HEK293 (cell line): ENCODE results near the gene SLC2A4RG.

Experiments used
- KLF9 ChIP-seq: fragments of 450-650 bp; formaldehyde crosslinking; IDR thresholded peaks from 2 replicates; pipeline ENCODE4 v1.5.1; 2016; ENCODE audit warnings: missing biosample characterization, missing genetic modification characterization, low read depth
- SALL2 ChIP-seq: fragments of 450-650 bp; formaldehyde crosslinking; IDR thresholded peaks from 2 replicates; pipeline ENCODE4 v1.5.0; 2017; ENCODE audit warnings: missing biosample characterization, mild to moderate bottlenecking, missing genetic modification characterization, borderline replicate concordance
- TCF7L2 ChIP-seq: IDR thresholded peaks from 2 replicates; pipeline ENCODE4 v1.6.1; 2011; ENCODE audit warnings: low read depth, mild to moderate bottlenecking, inconsistent platforms, low read length, moderate library complexity, borderline replicate concordance
- ZNF114 ChIP-seq: fragments of 450-650 bp; formaldehyde crosslinking; IDR thresholded peaks from 2 replicates; pipeline ENCODE4 v1.5.0; 2017; ENCODE audit warnings: missing biosample characterization, missing genetic modification characterization
- ZNF239 ChIP-seq: fragments of 450-650 bp; formaldehyde crosslinking; IDR thresholded peaks from 2 replicates; pipeline ENCODE4 v1.5.1; 2016; ENCODE audit warnings: missing biosample characterization, missing genetic modification characterization
- ZNF274 ChIP-seq, 2 experiments: fragments of 200-500 bp in 1 of 2; fragments of 450-650 bp in 1 of 2; sonication (Bioruptor generic) in 1 of 2; formaldehyde crosslinking in 1 of 2; IDR thresholded peaks; 2 replicates each; pipeline versions ENCODE4 v1.5.1 to v1.6.1; 2014 to 2016; ENCODE audit warnings: borderline replicate concordance in 1 of 2, inconsistent platforms in 1 of 2, low read length in 1 of 2, missing biosample characterization in 1 of 2, missing genetic modification characterization in 1 of 2
- ZNF292 ChIP-seq: fragments of 450-650 bp; formaldehyde crosslinking; IDR thresholded peaks from 2 replicates; pipeline ENCODE4 v1.5.1; 2016; ENCODE audit warnings: low read depth, missing biosample characterization, missing genetic modification characterization, borderline replicate concordance
- ZNF404 ChIP-seq: fragments of 450-650 bp; formaldehyde crosslinking; IDR thresholded peaks from 2 replicates; pipeline ENCODE4 v1.5.1; 2017; ENCODE audit warnings: missing biosample characterization, missing genetic modification characterization
- ZNF48 ChIP-seq: fragments of 450-650 bp; formaldehyde crosslinking; IDR thresholded peaks from 2 replicates; pipeline ENCODE4 v1.5.1; 2016; ENCODE audit warnings: missing biosample characterization, missing genetic modification characterization
- ZNF501 ChIP-seq: fragments of 450-650 bp; formaldehyde crosslinking; IDR thresholded peaks from 2 replicates; pipeline ENCODE4 v1.5.1; 2016; ENCODE audit warnings: missing biosample characterization, missing genetic modification characterization
- ZNF530 ChIP-seq: fragments of 450-650 bp; formaldehyde crosslinking; IDR thresholded peaks from 2 replicates; pipeline ENCODE4 v1.5.1; 2016; ENCODE audit warnings: low read depth, missing biosample characterization, missing genetic modification characterization
- ZNF670 ChIP-seq: fragments of 450-650 bp; formaldehyde crosslinking; IDR thresholded peaks from 2 replicates; pipeline ENCODE4 v1.5.1; 2016; ENCODE audit warnings: missing biosample characterization, missing genetic modification characterization, low read depth
- TF ChIP-seq, protein P1 (sequence below): fragments of 450-650 bp; formaldehyde crosslinking; IDR thresholded peaks from 2 replicates; pipeline ENCODE4 v1.5.1; 2016; ENCODE audit warnings: missing biosample characterization, missing genetic modification characterization

GRCh38 chr20:63766695-63767426 is 27.3 kb downstream of the SLC2A4RG start:
- TF ChIP-seq ZNF501 (tag by site-specific recombination) (no peak), ZNF274 (IDR thresholded peaks at IDR 0.05; ENCODE audit: low read length) (no peak), ZNF274 (tag by site-specific recombination; IDR thresholded peaks at IDR 0.05; ENCODE audit: borderline replicate concordance) (no peak), ZNF48 (tag by site-specific recombination) (no peak), ZNF670 (tag by site-specific recombination) (no peak), ZNF292 (tag by site-specific recombination) (no peak), KLF9 (tag by site-specific recombination) (no peak), ZNF114 (no peak), ZNF404 (tag by site-specific recombination) (no peak), TCF7L2 (no peak), SALL2 (tag by site-specific recombination) (no peak), ZNF530 (tag by site-specific recombination) (no peak), ZNF239 (tag by site-specific recombination) (no peak)
- TF ChIP-seq, protein P1, sequence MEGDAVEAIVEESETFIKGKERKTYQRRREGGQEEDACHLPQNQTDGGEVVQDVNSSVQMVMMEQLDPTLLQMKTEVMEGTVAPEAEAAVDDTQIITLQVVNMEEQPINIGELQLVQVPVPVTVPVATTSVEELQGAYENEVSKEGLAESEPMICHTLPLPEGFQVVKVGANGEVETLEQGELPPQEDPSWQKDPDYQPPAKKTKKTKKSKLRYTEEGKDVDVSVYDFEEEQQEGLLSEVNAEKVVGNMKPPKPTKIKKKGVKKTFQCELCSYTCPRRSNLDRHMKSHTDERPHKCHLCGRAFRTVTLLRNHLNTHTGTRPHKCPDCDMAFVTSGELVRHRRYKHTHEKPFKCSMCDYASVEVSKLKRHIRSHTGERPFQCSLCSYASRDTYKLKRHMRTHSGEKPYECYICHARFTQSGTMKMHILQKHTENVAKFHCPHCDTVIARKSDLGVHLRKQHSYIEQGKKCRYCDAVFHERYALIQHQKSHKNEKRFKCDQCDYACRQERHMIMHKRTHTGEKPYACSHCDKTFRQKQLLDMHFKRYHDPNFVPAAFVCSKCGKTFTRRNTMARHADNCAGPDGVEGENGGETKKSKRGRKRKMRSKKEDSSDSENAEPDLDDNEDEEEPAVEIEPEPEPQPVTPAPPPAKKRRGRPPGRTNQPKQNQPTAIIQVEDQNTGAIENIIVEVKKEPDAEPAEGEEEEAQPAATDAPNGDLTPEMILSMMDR = no peak
